OCI-M2 (cell line): ENCODE data around the gene CNEP1R1.

Source experiments
- DNase-seq: peaks from one replicate; lab custom pipeline; 2025; ENCODE audit not compliant: unreplicated experiment; lab: John Stamatoyannopoulos, UW

CNEP1R1 gene

GRCh38 chr16:50059669-50060068 is 34.6 kb downstream of the CNEP1R1 start:
- no peak for DNase-seq

GRCh38 chr16:50061326-50061725 is 36.3 kb downstream of the CNEP1R1 start:
- DNase-seq: no peak

- DNase-seq: no peak
These were observed 40.2 kb downstream of the CNEP1R1 start for GRCh38 chr16:50065241-50065623.

- no peak for DNase-seq
These were observed 40.8 kb downstream of the CNEP1R1 start, which contains the start of gene HEATR3 for GRCh38 chr16:50065624-50066481. Gene HEATR3 (plus strand): TSS chr16:50065970. CDS start chr16:50066132, 162 bp downstream.

- DNase-seq: no peak
These were observed 41.7 kb downstream of the CNEP1R1 start for GRCh38 chr16:50066482-50067289.

- no peak for DNase-seq
These were observed 42.3 kb downstream of the CNEP1R1 start for GRCh38 chr16:50067290-50067853.

GRCh38 chr16:50068550-50068949 is 43.5 kb downstream of the CNEP1R1 start:
- no peak for DNase-seq

- DNase-seq: no peak
These were observed 44.0 kb downstream of the CNEP1R1 start for GRCh38 chr16:50069060-50069459.

- no peak for DNase-seq
These were observed 46.1 kb downstream of the CNEP1R1 start for GRCh38 chr16:50071075-50071671.

GRCh38 chr16:50072730-50073129 is 47.7 kb downstream of the CNEP1R1 start:
- DNase-seq: no peak

GRCh38 chr16:50079397-50080140 is 54.5 kb downstream of the CNEP1R1 start:
- DNase-seq: no peak

GRCh38 chr16:50081428-50082018 is 56.5 kb downstream of the CNEP1R1 start:
- DNase-seq: no peak

GRCh38 chr16:50083996-50084395 is 59.0 kb downstream of the CNEP1R1 start:
- DNase-seq: no peak

- no peak for DNase-seq
These were observed 61.2 kb downstream of the CNEP1R1 start for GRCh38 chr16:50086176-50086575.
